Skeletal muscle tissue (tissue), 4 donors: Measurements from ENCODE around the gene USP11. TPM values are rescaled to one million over a fixed set of nuclear protein-coding genes. Genes with fewer than 3 reads are reported as not detected.
A peak's percentile ranks its signal among the peaks of the same experiment; 100 is the strongest.

Experiments used
- H3K27ac ChIP-seq: one replicate; pipeline ENCODE4 v1.7.0; 2013; ENCODE audit warnings: mild to moderate bottlenecking, low read depth, low read length, inconsistent platforms
- H3K27me3 ChIP-seq, 3 donors: one replicate each; pipeline ENCODE4 v1.7.0; 2013; ENCODE audit warnings: low read length in 3 of 3; ENCODE audit not compliant: control insufficient read depth in 3 of 3, insufficient read depth in 3 of 3
- H3K36me3 ChIP-seq, 3 donors: one replicate each; pipeline ENCODE4 v1.7.0; 2013; ENCODE audit warnings: low read length in 3 of 3; ENCODE audit not compliant: control insufficient read depth in 3 of 3, insufficient read depth in 3 of 3
- H3K4me1 ChIP-seq, 3 donors: one replicate each; pipeline ENCODE4 v1.7.0; 2013; ENCODE audit warnings: low read length in 3 of 3, mild to moderate bottlenecking in 3 of 3; ENCODE audit not compliant: control insufficient read depth in 3 of 3, insufficient read depth in 3 of 3
- H3K4me3 ChIP-seq, 3 donors: one replicate each; pipeline ENCODE4 v1.7.0; 2013; ENCODE audit warnings: low read length in 3 of 3
- H3K9ac ChIP-seq, 3 donors: one replicate each; pipeline ENCODE4 v1.7.0; 2013; ENCODE audit warnings: low read length in 3 of 3, mild to moderate bottlenecking in 3 of 3, moderate library complexity in 2 of 3, low read depth in 1 of 3
- H3K9me3 ChIP-seq, 3 donors: one replicate each; pipeline ENCODE4 v1.7.0; 2013; ENCODE audit warnings: low read length in 3 of 3; ENCODE audit not compliant: control insufficient read depth in 3 of 3
- total RNA-seq: library from RNA; depleted of rRNA; stranded (reverse); fragments of >200 nt; gene quantifications from one replicate; pipeline ENCODE4 v1.2.3, GENCODE V29; 2014
- donor health status: Osteomylitis.

Gene USP11
- total RNA-seq: 61.1 TPM

GRCh38 chrX:47232803-47233332 lies at the start of gene USP11:
USP11 (plus strand) TSS chrX:47233009; CDS start chrX:47233044, 35 bp downstream.
- no peaks in the 10 kb centered on the region for H3K27me3 ChIP-seq
- H3K9me3 ChIP-seq: no peaks in the 10 kb centered on the region
- H3K4me3 ChIP-seq: peak within 1 kb of the TSS; percentile 60 to 80 (median 78)
- H3K36me3 ChIP-seq: peaks cover 7 to 9% (median 8%) of the 10 kb centered on the region in 3 donors
- H3K4me1 ChIP-seq: peaks cover 0 to 8% (median 3%) of the 10 kb centered on the region in 3 donors
- H3K9ac ChIP-seq: peak within 1 kb of the TSS; percentile 76 to 93 (median 86)
- peak within 1 kb of the TSS; percentile 94 for H3K27ac ChIP-seq

- Histone ChIP-seq H3K4me3 (no peak overlapping the region), H3K36me3 (peaks cover 33 to 46% (median 35%) of the 10 kb centered on the region in 3 donors), H3K4me1 (peaks cover 0 to 2% (median under 1%) of the 10 kb centered on the region in 3 donors), H3K9me3 (no peaks in the 10 kb centered on the region), H3K9ac (no peak overlapping the region), H3K27me3 (peaks cover 0 to 8% (median 0%) of the 10 kb centered on the region in 3 donors), H3K27ac (no peak overlapping the region)
These were observed 48.3 kb upstream of the USP11 start for GRCh38 chrX:47184486-47184885.

GRCh38 chrX:47185241-47185640 lies 47.6 kb upstream of the USP11 start:
- no peak overlapping the region for H3K9ac ChIP-seq
- H3K27me3 ChIP-seq: peaks cover 0 to 6% (median 0%) of the 10 kb centered on the region in 3 donors
- peaks cover 31 to 44% (median 33%) of the 10 kb centered on the region in 3 donors for H3K36me3 ChIP-seq
- no peak overlapping the region for H3K27ac ChIP-seq
- peaks cover 0 to under 1% (median 0%) of the 10 kb centered on the region in 3 donors for H3K4me1 ChIP-seq
- H3K4me3 ChIP-seq: no peak overlapping the region
- no peaks in the 10 kb centered on the region for H3K9me3 ChIP-seq

- Histone ChIP-seq H3K27ac (no peak overlapping the region), H3K36me3 (peaks cover 28 to 39% (median 29%) of the 10 kb centered on the region in 3 donors), H3K27me3 (peaks cover 0 to 5% (median 0%) of the 10 kb centered on the region in 3 donors), H3K4me3 (no peak overlapping the region), H3K9ac (no peak overlapping the region), H3K9me3 (no peaks in the 10 kb centered on the region), H3K4me1 (peaks cover 3 to 6% (median 4%) of the 10 kb centered on the region in 3 donors)
These were observed 46.6 kb upstream of the USP11 start for GRCh38 chrX:47186096-47186740.

- peaks cover 0 to 5% (median 0%) of the 10 kb centered on the region in 3 donors for H3K27me3 ChIP-seq
- H3K9me3 ChIP-seq: no peaks in the 10 kb centered on the region
These were observed 45.6 kb upstream of the USP11 start for GRCh38 chrX:47187106-47187677.

GRCh38 chrX:47189906-47190305 lies 42.9 kb upstream of the USP11 start:
- Histone ChIP-seq H3K27ac (no peak overlapping the region), H3K9ac (no peak overlapping the region), H3K27me3 (peaks cover 0 to 5% (median 0%) of the 10 kb centered on the region in 3 donors), H3K4me1 (peaks cover 8 to 24% (median 17%) of the 10 kb centered on the region in 3 donors), H3K9me3 (no peaks in the 10 kb centered on the region), H3K36me3 (peaks cover 13 to 22% (median 14%) of the 10 kb centered on the region in 3 donors), H3K4me3 (no peak overlapping the region)

More at GRCh38 chrX:47187106-47187677, 45.6 kb upstream of the USP11 start:
- Histone ChIP-seq H3K9ac (no peak overlapping the region), H3K27ac (no peak overlapping the region), H3K4me1 (peaks cover 5 to 12% (median 10%) of the 10 kb centered on the region in 3 donors), H3K4me3 (no peak overlapping the region), H3K36me3 (peaks cover 18 to 30% (median 19%) of the 10 kb centered on the region in 3 donors)

- Histone ChIP-seq H3K4me1 (peaks cover 13 to 30% (median 23%) of the 10 kb centered on the region in 3 donors), H3K4me3 (peak overlapping the region; percentile 72 to 79 (median 78)), H3K36me3 (peaks cover 7 to 16% (median 11%) of the 10 kb centered on the region in 3 donors), H3K27ac (peak overlapping the region; percentile 18), H3K27me3 (peaks cover 0 to 5% (median 0%) of the 10 kb centered on the region in 3 donors), H3K9ac (peak overlapping the region; percentile 55 to 80 (median 74)), H3K9me3 (no peaks in the 10 kb centered on the region)
These were observed 42.2 kb upstream of the USP11 start for GRCh38 chrX:47190445-47191269.

- Histone ChIP-seq H3K36me3 (peaks cover 2 to 9% (median 5%) of the 10 kb centered on the region in 3 donors), H3K27ac (no peak overlapping the region), H3K27me3 (peaks cover 0 to 5% (median 0%) of the 10 kb centered on the region in 3 donors), H3K4me3 (peak overlapping the region; percentile 72 to 79 (median 78)), H3K4me1 (peaks cover 20 to 36% (median 29%) of the 10 kb centered on the region in 3 donors), H3K9me3 (no peaks in the 10 kb centered on the region), H3K9ac (peak overlapping the region; percentile 55 to 80 (median 74))
These were observed 41.5 kb upstream of the USP11 start for GRCh38 chrX:47191331-47191730.

- Histone ChIP-seq H3K27ac (no peak overlapping the region), H3K9me3 (no peaks in the 10 kb centered on the region), H3K4me1 (peaks cover 26 to 42% (median 35%) of the 10 kb centered on the region in 3 donors), H3K4me3 (peak overlapping the region in 1 of 3 donors; percentile 72), H3K27me3 (peaks cover 0 to 5% (median 0%) of the 10 kb centered on the region in 3 donors), H3K9ac (peak overlapping the region in 1 of 3 donors; percentile 80), H3K36me3 (peaks cover 0 to 4% (median 3%) of the 10 kb centered on the region in 3 donors)
These were observed 40.9 kb upstream of the USP11 start for GRCh38 chrX:47191806-47192401.
